GM08714 (cell line): Measurements from ENCODE around the gene LASP1NB.
"Not testable (repeated sequence)": the region's sequence is repeated elsewhere in the genome, so short reads cannot be mapped to it uniquely, and the experiment has no call there.

Experiments
- H3K4me3 ChIP-seq: fragments of 200-500 bp; sonication (Bioruptor generic); 2 replicates; pipeline ENCODE4 v1.5.1; 2014; ENCODE audit warnings: mild to moderate bottlenecking, low read length, inconsistent platforms
- ZNF274 ChIP-seq: IDR thresholded peaks from 2 replicates; pipeline ENCODE4 v1.6.1; 2012; ENCODE audit warnings: mild to moderate bottlenecking, low read depth, low read length

LASP1NB gene

DNA sequence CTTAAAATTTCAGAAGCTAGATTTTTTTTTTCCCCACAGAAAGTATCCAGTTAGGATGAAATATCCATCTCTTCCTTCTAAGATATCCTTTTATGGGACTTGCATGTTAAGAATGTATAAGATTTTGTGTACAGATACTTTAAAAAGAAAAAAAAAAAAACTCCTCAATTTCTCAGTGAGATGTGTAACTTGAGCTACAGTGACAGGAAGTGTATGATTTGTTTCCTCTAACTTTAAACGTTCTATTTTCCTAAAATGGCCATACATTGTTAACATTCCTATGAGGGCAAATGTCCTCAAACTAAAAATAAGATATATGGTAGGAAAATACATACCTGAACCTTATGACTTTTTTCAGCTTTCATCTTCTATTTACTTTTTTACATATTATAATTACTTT is 32.9 kb downstream of the LASP1NB start:
- no peak for TF ChIP-seq ZNF274
- H3K4me3 ChIP-seq, result no peak overlapping the region

DNA sequence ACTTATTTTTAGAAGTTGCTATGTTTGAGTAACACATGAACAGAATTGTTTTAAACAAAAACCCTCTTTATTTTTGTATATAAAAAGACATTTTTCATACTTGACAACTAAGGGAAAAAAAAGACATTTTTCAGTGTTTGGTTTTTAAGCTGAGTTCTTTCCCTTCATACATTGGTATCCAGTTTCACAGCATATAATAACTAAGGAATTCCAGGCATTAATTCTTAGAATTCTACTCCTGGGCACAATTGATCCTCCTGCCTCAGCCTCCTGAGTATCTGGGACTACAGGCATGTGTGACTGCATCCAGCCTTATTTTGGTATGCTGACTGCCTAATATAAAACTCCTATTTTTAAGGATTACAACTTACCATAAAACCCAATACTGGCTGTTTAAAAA is 33.3 kb downstream of the LASP1NB start:
- TF ChIP-seq ZNF274, result no peak
- no peak overlapping the region for H3K4me3 ChIP-seq

DNA sequence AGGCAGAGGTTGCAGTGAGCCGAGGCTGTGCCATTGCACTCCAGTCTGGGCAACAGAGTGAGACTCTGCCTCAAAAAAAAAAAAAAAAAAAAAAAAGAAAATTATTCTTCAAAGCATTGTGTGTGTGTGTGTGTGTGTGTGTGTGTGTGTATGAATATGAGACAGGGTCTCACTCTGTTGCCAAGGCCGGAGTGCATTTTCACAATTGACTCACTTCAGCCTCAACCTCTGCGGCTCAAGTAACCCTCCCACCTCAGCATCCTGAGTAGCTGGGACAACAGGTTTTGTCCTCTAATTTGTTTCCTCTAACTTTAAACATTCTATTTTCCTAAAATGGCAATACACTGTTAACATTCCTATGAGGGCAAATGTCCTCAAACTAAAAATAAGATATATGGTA is 34.1 kb downstream of the LASP1NB start:
- no peak overlapping the region for H3K4me3 ChIP-seq
- TF ChIP-seq ZNF274, result no peak

DNA sequence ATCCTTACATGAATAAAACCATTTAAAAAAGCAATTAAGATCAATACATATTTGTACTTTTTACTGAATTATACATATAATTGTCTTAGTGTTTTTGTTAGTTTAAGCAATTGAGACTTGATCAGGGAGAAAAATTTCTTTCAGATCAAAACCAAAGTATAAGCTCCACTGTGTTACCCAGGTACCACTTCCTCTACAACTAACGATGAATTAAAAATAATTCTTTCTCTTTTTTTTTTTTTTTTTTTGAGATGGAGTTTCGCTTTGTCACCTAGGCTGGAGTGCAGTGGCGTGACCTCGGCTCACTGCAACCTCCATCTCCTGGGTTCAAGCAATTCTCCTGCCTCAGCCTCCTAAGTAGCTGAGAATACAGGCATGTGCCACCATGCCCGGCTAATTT is 35.0 kb downstream of the LASP1NB start:
- TF ChIP-seq ZNF274, result no peak
- no peak overlapping the region for H3K4me3 ChIP-seq

DNA sequence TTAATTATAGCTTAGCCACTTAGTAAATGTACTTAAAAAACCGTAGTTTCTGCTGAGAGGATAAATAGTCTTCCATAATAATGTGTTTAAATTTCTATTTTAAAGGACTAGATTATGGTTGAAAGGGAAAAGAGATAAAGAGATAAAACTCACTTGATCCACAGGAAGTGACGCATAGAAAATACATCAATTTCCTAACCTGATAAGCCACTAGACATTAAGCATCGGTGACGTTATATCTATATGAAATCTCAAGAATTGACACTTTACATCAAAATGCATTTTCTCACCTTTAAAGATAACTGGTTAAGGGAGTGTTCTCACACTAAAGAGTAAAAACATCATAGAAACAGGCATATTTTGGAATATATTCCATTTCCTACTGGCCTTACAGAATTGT is 36.0 kb downstream of the LASP1NB start:
- no peak for TF ChIP-seq ZNF274
- H3K4me3 ChIP-seq, result no peak overlapping the region

DNA sequence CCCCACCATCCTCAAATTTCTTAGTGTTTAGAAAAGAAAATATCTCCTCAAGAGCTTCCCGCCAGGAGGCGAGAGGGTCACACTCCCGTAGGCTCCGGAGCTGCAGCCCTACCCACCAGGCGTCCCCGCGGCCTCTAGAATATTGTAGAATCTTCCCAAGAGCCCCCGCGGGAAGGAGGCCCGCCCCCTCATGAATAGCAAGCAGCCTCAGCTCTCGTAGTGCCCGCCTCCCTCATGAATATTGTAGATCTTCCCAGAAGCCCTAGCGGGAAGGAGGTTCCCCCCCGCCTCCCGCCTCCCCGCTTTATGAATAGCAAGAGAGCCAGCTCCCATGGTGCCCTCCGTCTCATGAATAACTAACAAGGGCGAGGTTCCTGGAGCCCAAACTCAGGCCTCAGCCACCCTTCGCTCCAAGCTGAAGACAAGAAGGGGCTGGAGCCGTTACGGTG is 41.9 kb downstream of the LASP1NB start, which contains the start of gene FBXO47:
Gene FBXO47 (minus strand): TSS at position 114 of the 449 bp plus-strand sequence. CDS start 4,378 bp downstream, outside the sequence.
- no peak within 1 kb of the TSS for H3K4me3 ChIP-seq
- TF ChIP-seq ZNF274, result no peak

DNA sequence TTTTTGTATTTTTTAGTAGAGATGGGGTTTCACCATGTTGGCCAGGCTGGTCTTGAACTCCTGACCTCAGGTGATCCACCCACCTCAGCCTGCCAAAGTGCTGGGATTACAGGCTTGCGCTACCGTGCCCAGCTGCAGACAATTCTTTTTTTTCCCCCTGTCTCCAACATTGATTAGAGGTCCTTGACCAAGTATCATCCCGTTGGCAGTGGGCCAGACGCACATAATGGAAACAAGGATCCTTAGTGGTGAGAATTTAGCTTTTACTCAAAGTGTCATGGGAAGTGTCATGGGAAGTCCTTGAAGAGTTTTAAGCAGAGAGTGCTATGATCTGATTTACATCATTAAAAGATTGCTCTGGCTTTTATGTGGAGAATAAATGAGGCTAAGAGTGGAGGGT is 43.9 kb downstream of the LASP1NB start:
- no peak overlapping the region for H3K4me3 ChIP-seq
- TF ChIP-seq ZNF274, result no peak

DNA sequence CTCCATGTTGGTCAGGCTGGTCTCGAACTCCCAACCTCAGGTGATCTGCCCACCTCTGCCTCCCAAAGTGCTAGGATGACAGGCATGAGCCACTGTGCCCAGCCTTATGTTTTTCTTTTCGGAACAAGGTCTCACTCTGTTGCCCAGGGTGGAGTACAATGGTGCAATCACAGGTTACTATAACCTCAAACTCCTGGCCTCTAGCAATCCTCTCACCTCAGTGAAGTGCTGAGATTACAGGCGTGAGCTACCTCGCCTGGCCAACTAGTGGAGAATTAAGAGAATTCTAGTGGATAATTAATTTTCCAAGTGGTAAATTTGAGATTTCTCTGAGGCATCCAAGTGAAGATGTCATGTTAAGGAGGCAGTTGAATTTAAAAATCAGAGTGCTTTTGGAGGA is 44.7 kb downstream of the LASP1NB start:
- TF ChIP-seq ZNF274, result no peak
- H3K4me3 ChIP-seq, result no peak overlapping the region

DNA sequence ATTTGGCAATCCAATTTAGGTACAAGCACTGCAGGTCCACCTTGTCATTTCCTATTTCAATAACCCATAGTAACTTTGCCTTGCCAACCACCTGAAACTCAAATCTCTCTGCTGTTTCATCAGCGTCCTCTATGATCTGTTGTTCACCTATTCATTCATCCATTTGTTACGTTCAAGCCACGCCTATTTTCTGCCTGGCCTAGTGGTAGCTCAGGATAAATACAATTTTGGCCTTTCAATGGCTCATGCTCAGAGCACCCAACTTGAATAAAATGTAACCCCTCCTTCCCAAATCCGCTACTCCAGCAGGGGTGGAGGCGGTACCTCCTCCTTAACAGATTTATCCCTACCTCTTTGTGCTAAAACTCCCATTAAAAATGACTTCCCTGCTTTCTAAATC is 45.4 kb downstream of the LASP1NB start:
- no peak overlapping the region for H3K4me3 ChIP-seq
- TF ChIP-seq ZNF274, result no peak

DNA sequence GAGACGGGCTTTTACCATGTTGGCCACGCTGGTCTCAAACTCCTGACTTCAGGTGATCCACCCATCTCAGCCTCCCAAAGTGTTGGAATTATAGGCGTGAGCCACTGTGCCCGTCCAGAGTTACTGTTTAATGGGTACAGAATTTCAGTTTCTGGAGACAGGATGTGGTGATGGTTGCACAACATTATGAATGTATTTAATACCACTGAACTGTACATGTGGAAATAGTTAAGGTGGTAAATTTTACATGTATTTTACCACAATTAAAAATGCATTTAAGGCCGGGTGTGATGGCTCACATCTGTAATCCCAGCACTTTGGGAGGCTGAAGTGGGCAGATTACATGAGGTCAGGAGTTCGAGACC is 50.8 kb downstream of the LASP1NB start:
- H3K4me3 ChIP-seq, result not testable (repeated sequence)

DNA sequence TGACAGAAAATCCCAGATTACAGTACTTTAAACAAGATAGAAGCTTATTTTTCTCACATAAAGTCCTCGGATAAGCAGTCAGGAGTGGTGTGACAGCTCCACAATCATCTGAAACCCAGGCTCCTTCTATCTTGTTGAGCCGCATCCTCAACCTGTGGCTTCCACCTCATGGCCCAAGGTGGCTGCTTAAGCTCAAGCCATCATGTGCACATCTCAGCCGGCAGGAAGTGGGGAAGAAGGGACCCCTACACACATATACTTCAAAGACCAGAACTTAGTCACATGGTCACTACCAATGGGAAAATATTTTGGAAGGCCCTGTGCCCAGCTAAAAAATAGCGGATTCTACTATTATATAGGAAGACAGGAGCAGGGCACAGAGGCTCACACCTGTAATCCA is 52.8 kb downstream of the LASP1NB start:
- no peak overlapping the region for H3K4me3 ChIP-seq
- no peak for TF ChIP-seq ZNF274
